HepG2 (cell line): Measurements from ENCODE around the gene CDC6.
A peak's percentile ranks its signal among the peaks of the same experiment; 100 is the strongest.

Experiments
- BHLHE40 ChIP-seq: IDR thresholded peaks from 2 replicates; pipeline ENCODE4 v1.6.1; 2011; ENCODE audit warnings: low read length, improper control_type of control experiment
- POLR2AphosphoS5 ChIP-seq: IDR thresholded peaks from 2 replicates; pipeline ENCODE4 v1.6.1; 2012; ENCODE audit warnings: low read depth, low read length
- ZNF142 ChIP-seq: sonication (generic); formaldehyde crosslinking; IDR thresholded peaks from 2 replicates; pipeline ENCODE4 v1.4.0; 2020; ENCODE audit warnings: missing genetic modification reagents
- ZNF333 ChIP-seq: sonication (generic); formaldehyde crosslinking; IDR thresholded peaks from 2 replicates; pipeline ENCODE4 v1.4.0; 2020; ENCODE audit warnings: mild to moderate bottlenecking, missing genetic modification reagents, borderline replicate concordance

DNA sequence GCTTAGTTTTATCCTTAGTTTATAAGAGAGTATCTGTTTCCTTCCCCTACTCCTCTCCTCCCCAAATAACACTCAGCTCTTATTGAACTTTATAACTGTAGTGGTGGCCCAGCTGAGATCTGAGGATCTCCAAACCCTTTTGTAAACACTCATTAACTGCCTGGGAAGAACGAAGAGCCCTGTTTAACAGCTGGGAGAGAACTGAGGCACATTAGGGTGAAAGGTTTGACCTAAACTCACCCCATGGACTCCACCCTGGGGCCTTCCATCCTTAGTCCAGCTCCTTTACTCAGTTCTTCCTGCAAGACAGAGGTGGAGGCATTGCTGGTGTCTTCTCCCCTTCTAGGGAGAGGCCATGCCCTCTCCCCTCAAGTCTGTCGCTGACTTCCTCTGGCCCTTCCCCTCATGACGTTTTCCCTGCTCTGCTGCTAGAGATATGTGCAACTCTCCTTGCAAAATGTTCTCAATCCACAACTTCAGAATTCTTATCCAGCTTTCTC lies 20.1 kb downstream of the CDC6 start:
- TF ChIP-seq ZNF142 = no peak
- TF ChIP-seq BHLHE40 = no peak
- no peak for TF ChIP-seq ZNF333 (CRISPR knock-in tag)
- 0 out of 2 replicates have a peak, but pooled peaks have one; percentile 16 for TF ChIP-seq POLR2AphosphoS5
